Measurements from ENCODE around the gene ZNF782.

Gene ZNF782

DNA sequence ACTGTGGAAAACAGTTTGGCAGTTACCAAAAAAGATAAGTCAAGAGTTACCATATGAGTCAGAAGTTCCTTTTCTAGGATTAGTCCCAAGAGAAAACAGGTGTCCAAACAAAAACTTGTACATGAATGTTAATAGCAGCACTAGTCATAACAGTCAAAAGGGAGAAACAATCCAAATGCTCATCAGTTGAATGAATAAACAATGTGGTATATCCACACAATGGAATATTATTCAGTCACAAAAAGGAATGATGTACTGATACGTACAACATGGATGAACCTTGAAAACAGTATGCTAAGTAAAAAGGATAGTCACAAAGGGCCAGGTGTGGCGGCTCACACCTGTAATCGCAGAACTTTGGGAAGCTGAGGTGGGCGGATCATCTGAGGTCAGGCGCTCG lies 84.3 kb downstream of the ZNF782 start:
- Histone ChIP-seq H3K27me3 (ENCODE audit: control insufficient read depth, low read length) (no peaks in the 10 kb centered on the region), H3F3A (ENCODE audit: control insufficient read depth, insufficient read depth) (peaks cover 8% of the 10 kb centered on the region; the same call in 1 of the 2 replicates), H3K27ac (ENCODE audit: low read depth, low read length) (no peak overlapping the region), H3K36me3 (ENCODE audit: control insufficient read depth, low read length) (peaks cover 91% of the 10 kb centered on the region), H3K9me2 (replicated peaks; ENCODE audit: control insufficient read depth, low read length) (no peaks in the 10 kb centered on the region), H3K4me3 (ENCODE audit: low read length) (no peak overlapping the region), H4K20me1 (ENCODE audit: control insufficient read depth, insufficient read depth, low read depth, low read length) (no peaks in the 10 kb centered on the region), H3K4me1 (ENCODE audit: control insufficient read depth, low read length) (peaks cover 11% of the 10 kb centered on the region), H3K9me3 (ENCODE audit: control insufficient read depth, insufficient read depth, low read length) (peaks cover 32% of the 10 kb centered on the region), H3K4me2 (ENCODE audit: low read length) (no peak overlapping the region), H3K79me2 (ENCODE audit: control insufficient read depth, low read length) (peaks cover 6% of the 10 kb centered on the region)
- TF ChIP-seq, protein P1, sequence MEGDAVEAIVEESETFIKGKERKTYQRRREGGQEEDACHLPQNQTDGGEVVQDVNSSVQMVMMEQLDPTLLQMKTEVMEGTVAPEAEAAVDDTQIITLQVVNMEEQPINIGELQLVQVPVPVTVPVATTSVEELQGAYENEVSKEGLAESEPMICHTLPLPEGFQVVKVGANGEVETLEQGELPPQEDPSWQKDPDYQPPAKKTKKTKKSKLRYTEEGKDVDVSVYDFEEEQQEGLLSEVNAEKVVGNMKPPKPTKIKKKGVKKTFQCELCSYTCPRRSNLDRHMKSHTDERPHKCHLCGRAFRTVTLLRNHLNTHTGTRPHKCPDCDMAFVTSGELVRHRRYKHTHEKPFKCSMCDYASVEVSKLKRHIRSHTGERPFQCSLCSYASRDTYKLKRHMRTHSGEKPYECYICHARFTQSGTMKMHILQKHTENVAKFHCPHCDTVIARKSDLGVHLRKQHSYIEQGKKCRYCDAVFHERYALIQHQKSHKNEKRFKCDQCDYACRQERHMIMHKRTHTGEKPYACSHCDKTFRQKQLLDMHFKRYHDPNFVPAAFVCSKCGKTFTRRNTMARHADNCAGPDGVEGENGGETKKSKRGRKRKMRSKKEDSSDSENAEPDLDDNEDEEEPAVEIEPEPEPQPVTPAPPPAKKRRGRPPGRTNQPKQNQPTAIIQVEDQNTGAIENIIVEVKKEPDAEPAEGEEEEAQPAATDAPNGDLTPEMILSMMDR (IDR thresholded peaks at IDR 0.05; ENCODE audit: low read depth, low read length, poor library complexity, severe bottlenecking): no peak
- TF ChIP-seq EZH2phosphoT487 (IDR thresholded peaks at IDR 0.05; ENCODE audit: borderline replicate concordance, low read length): no peak
